NCI-H524 (cell line): ENCODE results near the gene IGFBP4.

ENCODE experiments used
- DNase-seq, 2 experiments: peaks; one replicate each; lab custom pipeline; 2025; lab: John Stamatoyannopoulos, UW

The IGFBP4 gene

DNA sequence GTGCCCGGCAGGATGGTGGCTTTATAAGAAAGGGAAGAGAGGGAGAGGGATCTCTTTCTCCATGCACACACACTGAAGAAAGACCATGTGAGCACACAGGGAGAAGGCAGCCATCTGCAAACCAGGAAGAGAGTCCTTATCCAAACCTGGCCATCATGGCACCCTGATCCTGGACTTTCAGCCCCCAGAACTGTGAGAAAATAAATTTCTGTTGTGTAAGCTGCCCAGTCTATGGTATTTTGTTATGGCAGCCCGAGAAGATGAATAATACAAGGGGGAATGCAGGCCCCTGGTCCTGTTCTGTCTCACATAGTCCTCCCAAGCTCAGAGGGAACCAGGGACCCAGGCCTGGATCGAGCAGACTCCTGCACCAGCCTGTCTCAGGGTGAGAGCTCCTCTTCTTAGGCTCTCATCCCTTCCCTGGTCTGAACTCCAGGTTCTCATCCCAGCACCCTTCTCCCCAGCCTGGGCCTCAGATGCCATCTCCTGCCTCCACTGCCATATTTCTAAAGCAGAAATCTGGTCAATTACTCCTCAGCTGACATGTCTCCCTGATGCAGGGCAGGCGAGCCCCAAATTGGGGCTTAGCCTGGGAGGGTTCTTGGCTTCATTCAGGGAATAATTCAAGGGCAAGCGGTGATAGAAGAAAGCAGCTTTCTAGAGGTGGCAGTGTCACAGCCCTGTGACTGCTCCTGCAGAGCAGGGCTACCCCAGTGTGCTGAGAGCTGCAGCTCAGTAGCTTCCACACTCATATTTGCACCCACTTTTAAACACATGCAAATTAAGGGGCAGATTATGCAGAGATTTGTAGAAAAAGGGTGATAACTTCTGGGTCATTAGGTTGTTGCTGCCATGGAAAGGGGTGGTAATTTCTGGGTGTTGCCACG is 28.8 kb downstream of the IGFBP4 start:
- DNase-seq: no peak

- DNase-seq: no peak
These were observed 29.6 kb downstream of the IGFBP4 start for GRCh38 chr17:40472733-40473452.

DNA sequence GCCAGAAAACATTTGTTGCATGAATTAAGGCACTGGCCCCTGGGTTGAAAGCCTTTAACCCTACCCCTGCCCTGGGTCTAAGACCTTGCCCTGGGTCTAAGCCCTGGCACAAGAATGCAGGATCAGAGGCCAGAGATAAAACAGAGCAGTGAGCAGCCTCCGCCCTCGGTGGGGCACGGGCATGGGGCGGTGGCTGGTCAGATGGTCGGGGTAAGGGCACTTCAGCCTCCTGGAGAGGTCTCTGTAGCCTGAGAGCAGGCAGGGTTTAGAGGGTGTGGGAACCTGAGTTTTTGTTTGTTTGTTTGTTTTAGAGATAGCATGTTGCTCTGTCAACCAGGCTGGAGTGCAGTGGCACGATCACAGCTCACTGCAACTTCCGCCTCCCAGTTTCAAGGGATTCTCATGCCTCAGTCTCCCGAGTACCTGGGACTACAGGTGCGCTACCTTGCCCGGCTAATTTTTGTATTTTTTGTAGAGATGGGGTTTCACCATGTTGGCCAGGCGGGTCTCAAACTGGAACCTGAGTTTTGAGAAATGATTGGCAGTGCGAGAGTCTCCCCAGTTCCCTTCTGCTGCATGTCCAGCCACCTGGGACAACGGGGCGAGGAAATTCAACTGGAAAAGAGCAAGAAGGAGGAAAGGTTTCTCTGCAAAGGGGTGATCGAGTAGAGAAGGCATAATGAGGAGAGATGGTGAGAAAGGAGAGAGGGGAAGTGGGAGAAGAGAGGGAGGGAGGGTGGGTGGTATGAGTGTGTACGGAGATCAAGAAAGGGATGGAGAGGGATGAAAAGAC is 30.5 kb downstream of the IGFBP4 start:
- no peak for DNase-seq

DNA sequence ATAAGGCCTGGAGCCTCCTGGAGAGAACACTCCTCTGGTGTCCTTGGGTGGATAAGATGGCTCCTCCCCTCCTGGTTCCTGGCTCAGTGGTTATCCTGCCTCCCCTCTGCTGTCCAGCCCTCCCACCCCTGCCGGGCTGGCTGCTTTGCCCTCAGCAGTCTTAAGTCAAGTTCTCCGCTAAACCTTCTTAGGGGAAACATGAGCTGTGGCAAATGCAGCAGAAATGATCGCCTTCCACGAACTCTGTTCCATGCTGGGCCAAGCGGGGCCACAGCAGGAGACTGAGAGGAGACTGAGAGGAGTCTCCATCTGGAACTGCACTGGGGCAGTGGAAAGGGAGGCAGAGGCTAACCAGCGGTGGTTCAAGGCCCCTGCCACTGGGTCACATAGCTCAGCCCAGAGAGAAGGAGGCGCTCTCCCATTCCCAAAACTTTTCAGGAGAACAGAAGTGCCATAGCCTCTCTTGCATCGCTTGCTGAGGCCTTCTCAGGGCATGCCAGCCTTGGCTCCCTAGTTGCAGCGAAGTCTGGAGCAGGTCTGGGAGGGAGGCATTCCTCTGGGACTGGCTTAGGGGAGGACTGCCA is 31.3 kb downstream of the IGFBP4 start:
- peak in 1 of 2 experiments; percentile 27 for DNase-seq

DNA sequence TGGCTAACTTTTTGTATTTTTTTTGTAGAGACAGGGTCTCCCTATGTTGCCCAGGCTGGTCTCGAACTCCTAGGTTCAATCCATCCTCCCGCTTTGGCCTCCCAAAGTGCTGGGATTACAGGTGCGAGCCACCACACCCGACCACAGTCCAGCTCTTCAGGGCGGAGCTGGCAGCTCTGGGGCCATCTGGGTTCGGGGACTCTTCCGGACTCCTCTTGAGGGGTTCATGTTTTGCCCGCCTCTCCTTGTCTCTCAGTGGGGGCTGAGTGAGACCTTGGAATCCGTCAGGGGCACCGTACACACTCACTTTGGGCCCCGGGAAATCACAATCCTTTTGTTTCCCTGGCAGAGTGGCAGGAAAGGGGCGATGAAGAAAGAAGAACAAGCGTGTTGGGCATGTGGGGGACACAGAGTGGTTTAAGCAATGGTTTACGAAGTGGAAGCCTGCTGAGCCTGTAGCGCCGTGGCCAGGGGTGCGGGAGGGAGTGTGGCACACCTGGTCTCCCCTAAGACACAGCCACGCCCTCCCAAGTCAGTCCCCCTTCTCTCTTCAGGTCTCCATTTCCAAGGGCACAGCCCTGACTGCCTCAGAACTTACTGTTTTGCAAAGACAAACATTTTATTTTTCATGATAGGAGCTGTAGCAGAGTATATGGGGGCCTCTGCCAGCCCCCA is 32.1 kb downstream of the IGFBP4 start:
- DNase-seq: no peak

GRCh38 chr17:40477796-40478195 is 34.5 kb downstream of the IGFBP4 start:
- DNase-seq: no peak

DNA sequence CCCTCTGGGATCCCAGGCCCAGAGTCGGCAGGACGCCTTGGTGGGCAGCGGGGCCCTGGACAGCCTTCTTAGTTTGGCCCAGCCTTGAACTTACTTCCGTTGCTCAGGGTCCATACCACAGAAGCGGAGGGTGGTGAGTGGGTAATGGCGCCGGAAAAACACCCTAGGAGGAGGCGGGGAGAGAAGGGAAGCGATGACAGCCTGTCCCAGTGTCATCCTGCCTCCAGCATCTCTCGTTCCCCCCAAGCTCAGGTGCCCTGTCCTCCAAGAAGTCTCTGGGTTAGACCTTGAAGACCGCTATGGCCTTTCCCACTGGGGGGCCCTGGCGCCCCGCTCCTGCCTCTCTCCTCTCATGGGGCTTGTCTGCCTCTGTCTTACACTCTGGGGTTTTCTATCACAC is 35.2 kb downstream of the IGFBP4 start:
- no peak for DNase-seq

GRCh38 chr17:40479754-40480480 is 36.7 kb downstream of the IGFBP4 start:
- no peak for DNase-seq

- DNase-seq: no peak
These were observed 37.3 kb downstream of the IGFBP4 start for GRCh38 chr17:40480501-40481003.

DNA sequence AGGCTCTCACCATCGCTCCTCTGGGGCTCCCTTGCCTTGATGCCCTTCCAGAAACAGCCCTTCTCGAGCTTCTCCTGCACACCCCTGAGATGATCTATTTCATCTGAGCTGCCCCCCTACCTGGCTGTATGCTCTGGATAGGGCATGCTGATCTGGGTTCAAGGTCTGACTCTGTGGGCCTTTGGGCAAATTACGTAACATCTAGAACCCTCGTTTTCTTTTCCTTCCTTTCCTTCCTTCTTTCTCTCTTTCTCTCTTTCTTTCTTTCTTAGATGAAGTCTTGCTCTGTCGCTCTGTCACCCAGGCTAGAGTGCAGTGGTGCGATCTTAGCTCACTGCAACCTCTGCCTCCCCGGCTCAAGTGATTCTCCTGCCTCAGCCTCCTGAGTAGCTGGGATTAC is 37.9 kb downstream of the IGFBP4 start:
- no peak for DNase-seq

DNA sequence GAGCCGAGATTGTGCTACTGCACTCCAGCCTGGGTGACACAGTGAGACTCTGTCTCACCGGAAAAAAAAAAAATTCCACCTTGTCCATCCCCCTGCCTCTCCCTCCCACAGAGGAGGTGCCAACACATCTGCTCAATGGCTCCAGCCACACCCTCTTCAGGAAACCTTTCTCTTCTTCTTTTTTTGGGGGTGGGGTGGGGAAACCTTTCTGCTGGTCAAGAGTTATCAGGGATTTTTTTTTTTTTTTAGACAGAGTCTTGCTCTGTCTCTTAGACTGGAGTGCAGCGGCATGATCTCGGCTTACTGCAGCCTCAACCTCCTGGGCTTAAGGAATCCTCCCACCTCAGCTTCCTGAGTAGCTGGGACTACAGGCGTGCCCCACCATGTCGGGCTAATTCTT is 39.5 kb downstream of the IGFBP4 start:
- DNase-seq: no peak

DNA sequence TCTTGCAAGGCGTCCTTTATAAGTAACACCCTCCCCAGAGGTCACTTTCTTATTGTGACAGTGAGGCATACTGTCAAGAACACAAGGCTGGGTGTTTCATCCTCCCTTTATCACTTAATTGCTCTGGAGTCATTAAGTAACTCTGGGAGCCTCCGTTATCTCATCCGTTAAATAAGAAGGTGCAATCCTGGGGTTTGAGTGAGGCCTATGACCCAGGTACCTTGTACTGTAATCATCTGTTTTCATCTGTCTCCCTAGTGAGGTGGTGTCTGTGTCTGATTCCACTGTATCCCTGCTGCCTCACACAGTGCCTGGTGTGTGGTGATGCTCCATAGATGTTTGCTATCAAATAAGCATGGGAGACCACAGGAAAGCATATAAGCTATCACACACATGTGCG is 40.4 kb downstream of the IGFBP4 start:
- no peak for DNase-seq

GRCh38 chr17:40484285-40484972 is 41.2 kb downstream of the IGFBP4 start:
- DNase-seq: no peak

GRCh38 chr17:40484973-40485530 is 41.8 kb downstream of the IGFBP4 start:
- DNase-seq: no peak

DNA sequence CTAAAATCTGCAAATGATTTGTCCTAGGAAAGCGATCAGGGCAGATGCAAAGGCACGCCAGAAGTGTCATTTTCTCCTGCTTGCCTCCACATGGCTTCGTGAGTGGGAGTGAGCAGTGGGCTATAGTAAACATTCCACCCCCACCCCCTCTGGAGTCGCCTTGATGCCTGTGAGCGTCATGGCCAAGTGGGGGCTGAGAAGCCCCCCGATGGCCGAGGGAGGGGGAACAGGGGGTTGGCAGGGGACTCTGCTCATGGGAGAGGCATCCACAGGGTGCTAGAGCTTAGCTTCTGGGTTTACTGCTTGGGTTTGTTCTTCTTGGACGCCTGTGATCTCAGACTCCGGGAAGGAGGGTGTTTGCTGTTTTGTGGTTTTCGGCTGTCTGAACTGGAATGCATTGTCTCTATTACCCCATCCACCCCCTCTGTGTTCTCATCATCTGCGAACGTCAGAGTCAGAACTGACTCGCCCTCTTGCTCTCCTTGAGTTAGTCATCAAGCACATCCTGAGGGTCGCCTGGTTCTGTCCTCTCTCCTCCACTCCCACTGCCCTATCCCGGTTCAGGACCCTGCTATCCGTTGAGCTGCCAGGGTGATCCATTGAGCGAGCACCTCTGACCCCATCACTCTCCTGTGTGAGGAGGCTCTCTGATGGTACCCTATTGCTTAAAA is 42.7 kb downstream of the IGFBP4 start:
- DNase-seq: no peak

DNA sequence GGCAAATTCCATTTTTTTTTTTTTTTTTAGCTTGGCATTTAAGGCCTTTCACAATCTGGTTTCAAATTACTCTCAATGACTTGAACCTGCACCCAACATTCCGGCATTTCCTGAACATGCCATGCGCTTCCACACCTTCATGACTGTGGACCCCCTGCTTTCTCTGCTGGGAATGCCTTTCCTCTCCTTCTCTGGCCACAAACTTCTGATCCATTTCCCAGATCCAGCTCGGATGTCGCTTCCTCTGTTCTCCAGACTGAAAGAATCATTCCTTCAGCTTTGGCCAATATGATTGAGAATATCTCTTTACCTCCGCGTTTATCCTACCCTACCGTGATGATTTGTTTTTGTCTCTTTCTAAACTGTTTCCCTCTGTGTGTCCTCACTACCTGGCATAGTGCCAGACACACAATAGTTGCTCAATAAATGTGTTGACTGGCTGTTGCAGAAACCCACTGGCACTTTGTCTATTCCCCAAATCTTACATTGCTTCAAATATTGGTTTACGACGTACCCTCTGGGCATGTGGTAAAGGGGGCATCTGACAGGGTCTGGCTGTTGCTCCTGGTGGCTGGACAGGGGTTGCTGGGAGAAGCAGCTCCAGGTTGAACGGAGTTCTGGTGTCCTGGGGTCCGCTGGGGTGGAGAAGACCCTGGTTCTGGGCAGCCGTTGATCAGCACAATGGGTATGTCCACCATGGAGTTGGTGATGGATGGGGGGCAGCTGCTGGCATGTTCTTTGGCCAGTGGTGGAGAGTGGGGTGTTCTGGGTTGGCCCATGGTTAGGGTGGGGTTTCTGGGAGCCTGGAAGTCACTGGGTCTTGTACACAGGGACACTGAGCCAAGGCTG is 43.5 kb downstream of the IGFBP4 start:
- DNase-seq: no peak

GRCh38 chr17:40487371-40488020 is 44.2 kb downstream of the IGFBP4 start:
- DNase-seq: no peak
